Measurements from ENCODE around the gene ATG14.
A peak's percentile ranks its signal among the peaks of the same experiment; 100 is the strongest.
"Not testable (repeated sequence)": the region's sequence is repeated elsewhere in the genome, so short reads cannot be mapped to it uniquely, and the experiment has no call there.

The ATG14 gene

DNA sequence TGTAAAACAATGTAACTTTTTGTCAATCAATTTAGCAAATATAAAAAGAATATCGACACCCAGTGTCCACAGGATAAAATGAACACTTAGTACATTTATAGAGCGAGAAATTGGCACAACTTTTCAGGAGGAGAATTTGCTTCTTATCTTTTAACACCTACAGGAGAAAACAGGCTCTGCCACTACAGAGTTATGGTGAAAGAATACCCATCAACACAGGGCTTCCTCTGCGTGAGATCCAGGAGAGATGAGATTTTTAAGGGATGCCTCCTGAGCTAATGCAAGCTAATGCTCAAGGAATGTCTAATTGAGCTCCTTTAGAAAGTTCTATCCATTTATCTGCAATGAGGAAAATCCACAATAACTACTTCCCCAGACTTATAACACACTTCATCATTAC lies 21.0 kb upstream of the ATG14 start:
- DNase-seq, result no peak

- DNase-seq, result no peak
Observed at GRCh38 chr14:55430024-55430690, 18.5 kb upstream of the ATG14 start.

DNA sequence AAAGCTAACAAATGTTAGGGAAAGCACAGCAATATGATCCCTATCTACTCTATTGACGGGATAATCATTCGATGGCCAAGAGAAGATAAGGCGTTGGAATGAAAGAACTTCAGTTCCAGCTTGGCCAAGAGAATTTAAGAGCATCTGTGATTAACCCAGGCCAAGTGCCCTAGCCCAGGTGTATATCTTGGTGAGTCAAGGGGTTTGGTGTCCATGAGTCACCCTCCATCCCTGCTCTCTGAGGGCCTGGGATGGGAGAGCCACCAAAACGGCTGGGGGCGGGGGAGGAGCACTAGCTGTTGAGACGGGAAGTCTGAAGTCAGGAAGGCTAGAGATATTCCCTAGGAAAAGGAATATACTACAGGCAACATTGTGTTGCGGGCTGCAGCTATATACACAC lies 15.8 kb upstream of the ATG14 start:
- no peak for DNase-seq

DNA sequence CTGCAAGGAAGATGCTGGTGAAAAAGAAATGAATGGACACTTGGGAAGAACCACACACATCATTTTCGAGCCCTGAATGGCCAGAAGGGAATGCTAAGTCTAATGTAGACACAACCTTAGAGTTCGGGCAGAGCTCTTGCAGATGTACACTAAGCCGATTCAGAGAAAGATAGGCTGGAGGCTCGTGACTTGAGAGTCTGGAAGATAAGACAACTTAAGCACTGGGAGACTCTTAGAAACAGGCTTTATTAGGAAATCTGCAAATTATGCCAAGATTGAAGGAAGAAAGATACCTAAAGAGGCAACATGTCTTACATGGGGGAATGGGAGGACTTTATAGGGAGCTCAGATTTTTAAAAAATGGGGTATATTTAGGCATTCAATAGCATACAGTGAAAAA lies 15.3 kb upstream of the ATG14 start:
- DNase-seq, result no peak

DNA sequence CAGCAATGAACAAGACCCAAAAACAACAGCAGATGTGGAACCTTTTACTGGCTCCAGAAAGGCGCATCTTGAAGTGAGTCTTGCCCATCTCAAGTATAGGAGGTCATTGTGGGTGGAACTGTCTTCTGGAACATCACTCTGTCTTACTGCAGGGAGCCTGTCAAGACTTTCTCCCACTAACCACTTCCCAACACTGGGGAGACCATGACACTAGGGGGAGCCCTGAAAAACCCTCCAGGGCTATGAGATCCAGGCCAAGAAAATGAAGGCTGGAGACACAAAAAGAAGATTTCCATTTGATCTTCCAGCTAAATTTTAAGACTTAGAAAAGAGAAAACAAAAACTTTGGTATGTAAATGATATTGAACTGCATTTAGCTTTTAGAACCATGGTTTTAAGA lies 13.5 kb upstream of the ATG14 start:
- DNase-seq, result no peak

- no peak for DNase-seq
Observed at GRCh38 chr14:55423969-55424368, 12.3 kb upstream of the ATG14 start.

- DNase-seq, result not testable (repeated sequence)
Observed at GRCh38 chr14:55422338-55422737, 10.7 kb upstream of the ATG14 start.

- DNase-seq, result no peak
Observed at GRCh38 chr14:55419663-55420062, 8.0 kb upstream of the ATG14 start.

DNA sequence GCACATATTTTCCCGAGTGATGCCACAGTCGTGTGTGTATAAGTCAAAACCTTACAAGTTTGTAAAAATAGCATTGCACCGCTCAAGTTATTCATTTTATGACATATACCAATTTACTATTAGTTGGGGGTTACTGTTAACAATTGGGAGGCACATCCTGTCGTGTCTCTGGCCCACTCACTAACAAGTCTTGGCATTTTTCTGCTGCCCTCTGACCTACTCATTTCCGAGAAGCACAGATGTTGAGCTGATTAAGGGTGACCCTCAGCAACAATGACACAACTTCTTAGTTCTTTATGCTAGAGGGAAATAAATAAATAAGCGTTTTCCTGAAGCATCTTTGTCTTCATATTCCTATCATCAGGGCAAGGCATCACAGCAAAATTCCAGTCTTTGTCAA lies 6.8 kb upstream of the ATG14 start:
- DNase-seq, result no peak

- DNase-seq, result no peak
Observed at GRCh38 chr14:55417955-55418354, 6.3 kb upstream of the ATG14 start.

GRCh38 chr14:55416866-55417265 lies 5.2 kb upstream of the ATG14 start:
- DNase-seq, result peak; percentile 23

DNA sequence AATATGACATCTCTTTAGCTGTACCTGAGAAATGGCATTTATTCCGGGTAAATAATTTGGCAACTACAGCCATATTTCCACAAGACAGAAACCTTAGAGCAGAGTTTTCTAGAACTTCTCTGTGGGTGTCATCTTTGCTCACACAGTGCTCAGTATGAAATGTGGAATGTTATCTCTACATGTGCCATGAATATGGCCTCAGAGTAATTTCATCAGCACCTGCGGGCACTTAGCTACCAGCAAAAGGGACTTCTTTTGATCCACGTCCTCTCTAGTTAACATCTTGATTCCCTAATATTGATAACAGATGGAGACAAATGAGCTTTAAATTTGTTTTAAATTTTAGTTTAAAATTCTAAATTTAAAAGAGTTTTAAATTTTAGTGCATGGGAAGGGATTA lies 2.9 kb upstream of the ATG14 start:
- DNase-seq, result no peak

- no peak for DNase-seq
Observed at GRCh38 chr14:55412676-55413075, 1.0 kb upstream of the ATG14 start.

DNA sequence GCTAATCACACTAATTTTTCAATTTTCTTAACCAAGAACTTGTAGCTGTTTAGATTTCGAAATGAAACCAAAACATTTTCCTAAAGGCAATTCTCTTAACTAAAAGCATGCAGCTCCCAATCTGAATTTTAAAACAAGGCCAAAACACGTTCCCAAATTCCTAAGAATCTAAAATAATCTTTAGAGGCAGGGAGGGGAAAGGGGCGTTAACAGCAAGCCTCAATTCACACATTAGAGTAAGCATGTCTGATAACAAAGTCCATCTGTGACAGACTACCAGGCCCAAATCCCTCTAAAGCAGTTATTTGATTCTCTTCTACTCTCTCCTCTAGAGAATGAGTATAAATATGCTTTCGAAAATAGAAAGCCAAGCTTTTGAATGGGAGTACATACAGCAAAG lies 754 bp downstream of the ATG14 start:
- no peak for DNase-seq

GRCh38 chr14:55404173-55404854 lies 7.3 kb downstream of the ATG14 start:
- DNase-seq, result no peak

GRCh38 chr14:55401751-55402150 lies 9.9 kb downstream of the ATG14 start:
- no peak for DNase-seq

DNA sequence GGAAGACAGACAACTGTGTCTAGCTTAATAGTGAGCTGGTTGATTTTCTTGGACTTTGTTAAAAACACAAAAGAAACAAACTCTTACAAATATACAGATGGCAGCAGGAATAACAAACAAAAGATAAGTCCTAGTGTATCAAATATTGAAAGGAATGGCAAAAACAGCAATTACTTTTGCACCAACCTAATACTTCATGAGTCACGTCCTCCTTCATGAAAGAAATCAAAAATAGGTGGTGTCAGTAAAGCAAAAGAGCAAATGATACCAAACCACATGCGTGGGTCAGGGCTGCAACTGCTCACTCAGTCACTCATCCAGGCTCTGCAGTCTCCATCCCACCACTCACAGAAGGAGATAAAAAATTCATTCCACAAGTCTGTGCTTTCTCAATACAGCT lies 11.8 kb downstream of the ATG14 start:
- DNase-seq, result no peak

GRCh38 chr14:55399183-55399582 lies 12.4 kb downstream of the ATG14 start:
- DNase-seq, result no peak

- DNase-seq, result no peak
Observed at GRCh38 chr14:55398679-55399078, 13.0 kb downstream of the ATG14 start.

- no peak for DNase-seq
Observed at GRCh38 chr14:55389330-55389729, 22.3 kb downstream of the ATG14 start.

GRCh38 chr14:55388160-55388559 lies 23.5 kb downstream of the ATG14 start:
- no peak for DNase-seq

GRCh38 chr14:55387121-55387520 lies 24.5 kb downstream of the ATG14 start:
- no peak for DNase-seq

- DNase-seq, result peak; percentile 15
Observed at GRCh38 chr14:55386037-55386808, 25.4 kb downstream of the ATG14 start.

GRCh38 chr14:55384536-55384935 lies 27.1 kb downstream of the ATG14 start:
- DNase-seq, result no peak
